ENCODE results near the gene ADAM33. TPM values are rescaled to one million over a fixed set of nuclear protein-coding genes. Genes with fewer than 3 reads are reported as not detected.
A peak's percentile ranks its signal among the peaks of the same experiment; 100 is the strongest.

Gene ADAM33
- total and polyA plus RNA-seq, 2 of the 13 experiments (the other 11 are each of a cell fraction or from before 2014, with no cell fraction given) = not detected

GRCh38 chr20:3659492-3660261 lies 22.1 kb downstream of the ADAM33 start (continued):
- TF ChIP-seq IRX3 (CRISPR knock-in tag; IDR thresholded peaks at IDR 0.05; ENCODE audit: borderline replicate concordance, low read depth) (no peak), ZSCAN30 (CRISPR knock-in tag; IDR thresholded peaks at IDR 0.05) (no peak), ZBTB44 (CRISPR knock-in tag; IDR thresholded peaks at IDR 0.05) (no peak), ETV6 (CRISPR knock-in tag; conservative IDR thresholded peaks at IDR 0.05) (no peak), THAP7 (CRISPR knock-in tag; IDR thresholded peaks at IDR 0.05) (peak; percentile 79; the same call in 1 of the 2 replicates), KAT7 (CRISPR knock-in tag; IDR thresholded peaks at IDR 0.05; ENCODE audit: borderline replicate concordance) (no peak), ZNF446 (CRISPR knock-in tag; IDR thresholded peaks at IDR 0.05) (no peak), RFX1 (IDR thresholded peaks at IDR 0.05) (no peak), MED1 (CRISPR knock-in tag; IDR thresholded peaks at IDR 0.05) (no peak), ZNF530 (CRISPR knock-in tag; IDR thresholded peaks at IDR 0.05; ENCODE audit: low read depth) (no peak), TCF12 (IDR thresholded peaks at IDR 0.05) (no peak), TCF12 (CRISPR knock-in tag; IDR thresholded peaks at IDR 0.05) (no peak), MXD1 (CRISPR knock-in tag; IDR thresholded peaks at IDR 0.05) (no peak; the same call in 1 of the 2 replicates), CCDC6 (CRISPR knock-in tag; IDR thresholded peaks at IDR 0.05) (no peak), ZNF260 (CRISPR knock-in tag; IDR thresholded peaks at IDR 0.05; ENCODE audit: borderline replicate concordance, low read depth) (no peak), ZNF720 (CRISPR knock-in tag; IDR thresholded peaks at IDR 0.05) (no peak), PTBP1 (IDR thresholded peaks at IDR 0.05; ENCODE audit: low read depth, low read length, poor library complexity, severe bottlenecking) (no peak), ZNF326 (CRISPR knock-in tag; IDR thresholded peaks at IDR 0.05; ENCODE audit: borderline replicate concordance) (no peak), ZSCAN12 (CRISPR knock-in tag; IDR thresholded peaks at IDR 0.05) (no peak), U2AF2 (IDR thresholded peaks at IDR 0.05; ENCODE audit: low read depth, low read length) (no peak), CENPX (CRISPR knock-in tag; IDR thresholded peaks at IDR 0.05) (no peak), MIER3 (CRISPR knock-in tag; IDR thresholded peaks at IDR 0.05; ENCODE audit: borderline replicate concordance) (no peak), NFIC (IDR thresholded peaks at IDR 0.05; ENCODE audit: low read length) (no peak), ZMAT3 (CRISPR knock-in tag; conservative IDR thresholded peaks at IDR 0.05) (0 out of 2 replicates have a peak, but pooled peaks have one; percentile 29), ZNF768 (CRISPR knock-in tag; IDR thresholded peaks at IDR 0.05) (peak; percentile 65; the same call in 1 of the 2 replicates), RAD51 (IDR thresholded peaks at IDR 0.05; ENCODE audit: borderline replicate concordance) (no peak), NCOR1 (IDR thresholded peaks at IDR 0.05; ENCODE audit: borderline replicate concordance, low read length) (no peak), RBM39 (IDR thresholded peaks at IDR 0.05; ENCODE audit: low read depth, low read length, poor library complexity, severe bottlenecking) (no peak), ZNF44 (CRISPR knock-in tag; IDR thresholded peaks at IDR 0.05) (no peak), ZNF180 (CRISPR knock-in tag; IDR thresholded peaks at IDR 0.05; ENCODE audit: borderline replicate concordance, low read depth) (no peak)
